Spleen (tissue), 7 donors: ENCODE data around the gene AP3B1.

Experiments used
- POLR2A ChIP-seq, 3 donors: fragments of 450-650 bp; IDR thresholded peaks; one replicate each; pipeline ENCODE4 v1.5.1; 2017; ENCODE audit warnings: antibody characterized with exemption in 3 of 3, mild to moderate bottlenecking in 1 of 3
- POLR2AphosphoS5 ChIP-seq, 3 donors: sonication (generic); formaldehyde crosslinking; IDR thresholded peaks; one replicate each; pipeline ENCODE4 v1.5.1; 2017; ENCODE audit warnings: antibody characterized with exemption in 3 of 3
- TF ChIP-seq, protein P1 (sequence below), 11 experiments: fragments of 200-600 bp in 7 of 11; fragments of 450-650 bp in 4 of 11; sonication (generic) in 4 of 11; IDR thresholded peaks in 8 of 11; conservative IDR thresholded peaks in 3 of 11; 1 replicate in 7 of 11; 2 replicates in 4 of 11; pipeline versions ENCODE4 v1.4.0 to v1.8.0; 2016 to 2021; ENCODE audit warnings: antibody characterized with exemption in 11 of 11, inconsistent platforms in 4 of 11, mild to moderate bottlenecking in 1 of 11
- donor health status: DM: no; HTN: no; CAD: no; lungs with moderate emphysema.
- donor health status: DM: no; HTN: no; CAD: no.
- donor health status: DM: no; HTN: no; CAD: no.

DNA sequence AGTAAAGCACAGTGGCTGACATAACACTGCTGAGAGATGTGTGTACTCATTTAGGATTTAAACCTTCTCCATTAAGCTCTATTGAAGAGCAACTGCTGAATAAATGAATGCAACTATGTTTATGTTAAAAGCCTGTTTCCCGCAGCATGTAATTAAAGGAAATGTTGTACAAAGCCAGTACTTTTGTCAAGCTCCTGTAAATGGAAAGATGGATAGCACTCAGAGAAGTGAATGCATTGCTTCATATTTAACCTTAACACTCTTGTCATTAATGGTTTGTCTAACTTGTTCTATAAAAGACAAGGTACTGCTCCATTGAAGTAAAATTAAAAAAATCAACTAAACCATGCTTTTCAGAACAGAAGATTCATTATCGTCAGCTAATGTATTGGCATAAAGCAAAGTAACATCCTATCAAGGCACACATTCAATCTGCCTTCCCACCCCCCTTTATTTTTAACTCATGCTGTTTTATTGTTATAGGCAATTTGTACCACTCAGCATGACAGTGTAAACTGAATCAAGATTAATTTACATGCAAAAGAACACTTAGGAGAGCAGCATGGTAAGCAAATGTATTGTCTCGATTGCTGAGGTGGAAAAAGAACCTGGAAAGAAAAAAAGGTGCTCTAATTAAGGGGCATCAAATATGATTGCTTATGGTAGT lies 277.5 kb downstream of the AP3B1 start:
- TF ChIP-seq, protein P1, sequence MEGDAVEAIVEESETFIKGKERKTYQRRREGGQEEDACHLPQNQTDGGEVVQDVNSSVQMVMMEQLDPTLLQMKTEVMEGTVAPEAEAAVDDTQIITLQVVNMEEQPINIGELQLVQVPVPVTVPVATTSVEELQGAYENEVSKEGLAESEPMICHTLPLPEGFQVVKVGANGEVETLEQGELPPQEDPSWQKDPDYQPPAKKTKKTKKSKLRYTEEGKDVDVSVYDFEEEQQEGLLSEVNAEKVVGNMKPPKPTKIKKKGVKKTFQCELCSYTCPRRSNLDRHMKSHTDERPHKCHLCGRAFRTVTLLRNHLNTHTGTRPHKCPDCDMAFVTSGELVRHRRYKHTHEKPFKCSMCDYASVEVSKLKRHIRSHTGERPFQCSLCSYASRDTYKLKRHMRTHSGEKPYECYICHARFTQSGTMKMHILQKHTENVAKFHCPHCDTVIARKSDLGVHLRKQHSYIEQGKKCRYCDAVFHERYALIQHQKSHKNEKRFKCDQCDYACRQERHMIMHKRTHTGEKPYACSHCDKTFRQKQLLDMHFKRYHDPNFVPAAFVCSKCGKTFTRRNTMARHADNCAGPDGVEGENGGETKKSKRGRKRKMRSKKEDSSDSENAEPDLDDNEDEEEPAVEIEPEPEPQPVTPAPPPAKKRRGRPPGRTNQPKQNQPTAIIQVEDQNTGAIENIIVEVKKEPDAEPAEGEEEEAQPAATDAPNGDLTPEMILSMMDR (IDR thresholded peaks at IDR 0.05 in 8 of 11, conservative IDR thresholded peaks at IDR 0.05 in 3 of 11): no peak
- TF ChIP-seq POLR2A (IDR thresholded peaks at IDR 0.05) (no peak), POLR2AphosphoS5 (IDR thresholded peaks at IDR 0.05) (no peak)
